ENCODE results near the gene PTPRN2. TPM values are rescaled to one million over a fixed set of nuclear protein-coding genes. Genes with fewer than 3 reads are reported as not detected.
A peak's percentile ranks its signal among the peaks of the same experiment; 100 is the strongest.

Gene PTPRN2
- total and polyA plus RNA-seq, 7 donors = 3.2 to 7.1 (median 5.5) TPM

GRCh38 chr7:158549176-158549615 lies 38.4 kb downstream of the PTPRN2 start:
- TF ChIP-seq POLR2AphosphoS5 (IDR thresholded peaks at IDR 0.05) (no peak), EP300 (IDR thresholded peaks at IDR 0.05) (no peak), POLR2A (IDR thresholded peaks at IDR 0.05) (no peak)
- TF ChIP-seq, protein P1, sequence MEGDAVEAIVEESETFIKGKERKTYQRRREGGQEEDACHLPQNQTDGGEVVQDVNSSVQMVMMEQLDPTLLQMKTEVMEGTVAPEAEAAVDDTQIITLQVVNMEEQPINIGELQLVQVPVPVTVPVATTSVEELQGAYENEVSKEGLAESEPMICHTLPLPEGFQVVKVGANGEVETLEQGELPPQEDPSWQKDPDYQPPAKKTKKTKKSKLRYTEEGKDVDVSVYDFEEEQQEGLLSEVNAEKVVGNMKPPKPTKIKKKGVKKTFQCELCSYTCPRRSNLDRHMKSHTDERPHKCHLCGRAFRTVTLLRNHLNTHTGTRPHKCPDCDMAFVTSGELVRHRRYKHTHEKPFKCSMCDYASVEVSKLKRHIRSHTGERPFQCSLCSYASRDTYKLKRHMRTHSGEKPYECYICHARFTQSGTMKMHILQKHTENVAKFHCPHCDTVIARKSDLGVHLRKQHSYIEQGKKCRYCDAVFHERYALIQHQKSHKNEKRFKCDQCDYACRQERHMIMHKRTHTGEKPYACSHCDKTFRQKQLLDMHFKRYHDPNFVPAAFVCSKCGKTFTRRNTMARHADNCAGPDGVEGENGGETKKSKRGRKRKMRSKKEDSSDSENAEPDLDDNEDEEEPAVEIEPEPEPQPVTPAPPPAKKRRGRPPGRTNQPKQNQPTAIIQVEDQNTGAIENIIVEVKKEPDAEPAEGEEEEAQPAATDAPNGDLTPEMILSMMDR (IDR thresholded peaks at IDR 0.05) = no peak
- no peaks in the 10 kb centered on the region for H3K4me1 ChIP-seq
- intact Hi-C loops (cut with DNase I) = no loop called here
- no peaks in the 10 kb centered on the region for H3K9me3 ChIP-seq
- H3K27me3 ChIP-seq = no peaks in the 10 kb centered on the region
- peak overlapping the region in 1 of 4 donors; percentile 2 for H3K4me3 ChIP-seq
- WGBS, 2 donors = 66 to 68% methylated on average over 22 of the region's 22 CpGs
- DNase-seq = no peak
- no peaks in the 10 kb centered on the region for H3K36me3 ChIP-seq
- H3K27ac ChIP-seq = no peak overlapping the region

- TF ChIP-seq EP300 (IDR thresholded peaks at IDR 0.05) (no peak), POLR2AphosphoS5 (IDR thresholded peaks at IDR 0.05) (no peak)
- H3K27me3 ChIP-seq = no peaks in the 10 kb centered on the region
- no peak for DNase-seq
- no peak overlapping the region for H3K27ac ChIP-seq
- 92% methylated on average over 14 of the region's 14 CpGs for WGBS, 2 donors
- intact Hi-C loops (cut with DNase I) = no loop called here
- H3K36me3 ChIP-seq = no peaks in the 10 kb centered on the region
- H3K9me3 ChIP-seq = no peaks in the 10 kb centered on the region
- no peaks in the 10 kb centered on the region for H3K4me1 ChIP-seq
- no peak overlapping the region for H3K4me3 ChIP-seq
Measured at GRCh38 chr7:158548726-158549125, 38.9 kb downstream of the PTPRN2 start.

DNA sequence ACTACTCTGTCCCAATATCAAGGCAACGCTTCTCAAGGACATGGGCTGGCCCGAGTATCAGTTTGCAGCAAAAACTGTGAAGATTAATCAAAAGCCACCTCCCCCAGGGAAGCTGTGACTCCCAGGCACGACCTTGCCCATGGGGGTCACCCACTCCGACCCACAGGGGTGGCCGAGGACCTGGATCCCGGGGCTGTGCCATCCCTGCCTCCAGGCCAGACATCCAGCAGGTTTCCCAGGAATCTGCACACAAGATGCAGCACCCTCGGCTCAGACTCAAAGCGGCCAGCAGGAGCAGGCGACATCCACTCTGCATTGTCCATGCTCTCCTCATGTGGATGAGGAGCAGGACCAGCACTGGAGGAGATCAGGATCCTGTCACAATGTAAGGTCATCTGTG lies 39.8 kb downstream of the PTPRN2 start:
- Histone ChIP-seq H3K27ac (no peak overlapping the region), H3K27me3 (no peaks in the 10 kb centered on the region), H3K9me3 (no peaks in the 10 kb centered on the region), H3K36me3 (no peaks in the 10 kb centered on the region), H3K4me1 (no peaks in the 10 kb centered on the region), H3K4me3 (no peak overlapping the region)
- DNase-seq = no peak
- intact Hi-C loops (cut with DNase I) = no loop called here
- TF ChIP-seq EP300 (IDR thresholded peaks at IDR 0.05) = no peak
- TF ChIP-seq POLR2A (IDR thresholded peaks at IDR 0.05) = no peak
- no peak for TF ChIP-seq POLR2AphosphoS5 (IDR thresholded peaks at IDR 0.05)
- TF ChIP-seq, protein P1 (IDR thresholded peaks at IDR 0.05) = no peak
- WGBS, 2 donors = 88 to 89% methylated on average over 9 of the region's 9 CpGs

DNA sequence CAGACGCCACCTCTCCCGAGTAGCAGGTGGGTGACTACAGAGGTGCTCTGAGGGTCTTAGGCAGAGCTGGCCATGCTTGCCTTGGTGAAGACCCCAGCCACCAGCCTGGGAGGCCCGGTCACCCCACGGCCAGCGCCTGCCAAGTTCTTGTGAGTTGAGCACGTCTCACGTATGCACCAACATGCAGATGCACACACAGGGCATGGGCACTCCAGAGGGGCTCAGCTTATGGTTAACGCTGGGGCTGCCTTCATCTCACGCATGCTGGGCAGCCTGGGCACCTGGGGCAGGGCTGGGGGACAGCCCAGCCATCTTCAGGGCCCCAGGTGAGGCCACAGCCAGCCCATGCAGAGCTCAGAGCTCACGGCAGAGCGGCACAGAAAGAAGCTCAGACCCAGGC lies 41.0 kb downstream of the PTPRN2 start:
- TF ChIP-seq, protein P1 (IDR thresholded peaks at IDR 0.05) = no peak
- TF ChIP-seq POLR2A (IDR thresholded peaks at IDR 0.05) (no peak), EP300 (IDR thresholded peaks at IDR 0.05) (no peak)
- no peaks in the 10 kb centered on the region for H3K36me3 ChIP-seq
- H3K27ac ChIP-seq = no peak overlapping the region
- no peaks in the 10 kb centered on the region for H3K4me1 ChIP-seq
- intact Hi-C loops (cut with DNase I) = no loop called here
- no peak for DNase-seq
- no peak overlapping the region for H3K4me3 ChIP-seq
- no peaks in the 10 kb centered on the region for H3K9me3 ChIP-seq
- WGBS, 2 donors = 94% methylated on average over 11 of the region's 11 CpGs
- no peaks in the 10 kb centered on the region for H3K27me3 ChIP-seq

- H3K4me3 ChIP-seq = no peak overlapping the region
- no peaks in the 10 kb centered on the region for H3K9me3 ChIP-seq
- no peaks in the 10 kb centered on the region for H3K27me3 ChIP-seq
- 93 to 94% methylated on average over 16 of the region's 16 CpGs for WGBS, 2 donors
- H3K36me3 ChIP-seq = no peaks in the 10 kb centered on the region
- TF ChIP-seq, protein P1 (IDR thresholded peaks at IDR 0.05) = no peak
- TF ChIP-seq EP300 (IDR thresholded peaks at IDR 0.05) (no peak), POLR2AphosphoS5 (IDR thresholded peaks at IDR 0.05) (no peak), POLR2A (IDR thresholded peaks at IDR 0.05) (no peak)
- no peaks in the 10 kb centered on the region for H3K4me1 ChIP-seq
- H3K27ac ChIP-seq = no peak overlapping the region
- no peak for DNase-seq
- intact Hi-C loops (cut with DNase I) = no loop called here
Measured at GRCh38 chr7:158546214-158546613, 41.4 kb downstream of the PTPRN2 start.

Measured in sigmoid colon (tissue), 7 donors.